ENCODE data around the gene MT1F. TPM values are rescaled to one million over a fixed set of nuclear protein-coding genes. Genes with fewer than 3 reads are reported as not detected.

The MT1F gene
- total RNA-seq (2014; rRNA removed) (15.2 and 27.3 TPM in 2 replicates), Bru-seq, nascent RNA (percentile 46 among the genes with signal in this experiment), BruChase-seq, experiment 1, labeled RNA remaining after a 6-hour chase (percentile 75 among the genes with signal in this experiment), BruChase-seq, experiment 2, labeled RNA remaining after a 2-hour chase (percentile 59 among the genes with signal in this experiment)
- long read RNA-seq, partial matches to known transcripts: 0 of 3 reads
- long read RNA-seq, other reads (novel, unspliced or antisense): 0 of 3 reads

DNA sequence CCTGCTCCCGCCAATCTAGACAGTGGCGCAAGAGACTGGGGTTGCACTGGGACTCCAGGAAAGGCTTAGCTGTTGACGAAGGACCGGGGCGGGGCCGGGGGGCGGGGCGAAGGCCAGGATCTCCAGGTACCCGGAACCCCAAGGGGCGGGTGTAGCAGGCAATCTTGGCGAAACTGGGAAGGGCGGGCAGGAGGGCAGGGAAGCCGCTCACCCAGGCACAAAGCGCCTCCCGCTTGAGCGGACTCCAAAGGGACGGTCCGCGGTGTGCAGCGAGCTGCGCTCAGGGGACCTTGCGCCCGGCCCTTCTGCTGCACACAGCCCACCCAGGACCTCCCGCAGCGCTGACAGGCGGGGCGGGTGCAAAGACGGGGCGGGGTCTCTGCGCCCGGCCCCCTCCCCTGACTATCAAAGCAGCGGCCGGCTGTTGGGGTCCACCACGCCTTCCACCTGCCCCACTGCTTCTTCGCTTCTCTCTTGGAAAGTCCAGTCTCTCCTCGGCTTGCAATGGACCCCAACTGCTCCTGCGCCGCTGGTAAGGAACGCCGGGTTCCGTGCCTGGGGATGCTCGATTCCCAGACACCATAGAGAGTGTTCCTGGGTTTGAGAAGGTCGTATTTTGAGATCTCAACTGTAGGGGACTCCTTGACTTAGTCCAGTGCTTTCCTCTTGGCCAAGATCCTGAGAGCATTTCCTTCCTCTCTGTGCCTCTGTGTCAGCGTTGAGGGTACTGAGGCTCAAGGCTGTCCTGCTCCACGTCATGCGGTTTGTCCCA lies at the start of gene MT1F:
Gene MT1F (plus strand): TSS at position 405 of the 772 bp plus-strand sequence. CDS start 100 bp downstream, at position 505.
- ATAC-seq (peak; percentile 94), DNase-seq (peak; percentile 76)
- intact Hi-C loops (cut with micrococcal nuclease): loop anchor here (10.0 kb wide), 1 partner anchor 53 kb away; the partner anchor contains the start of gene MT2A
- Histone ChIP-seq H2AFZ (ENCODE audit: low read length) (peak within 1 kb of the TSS; percentile 94), H3K9me2 (replicated peaks; ENCODE audit: low read length) (no peaks in the 10 kb centered on the region), H3K9ac (ENCODE audit: low read length) (peak within 1 kb of the TSS; percentile 51), H3K4me3 (ENCODE audit: low read length) (peak within 1 kb of the TSS; percentile 83), H3K9me3 (ENCODE audit: low read length) (no peaks in the 10 kb centered on the region), H3K27ac (ENCODE audit: low read length) (0 out of 2 replicates have a peak within 1 kb of the TSS, but pooled peaks have one; percentile 1), H3K27me3 (ENCODE audit: low read length) (no peaks in the 10 kb centered on the region), H3K79me2 (ENCODE audit: low read length) (no peaks in the 10 kb centered on the region), H3K36me3 (ENCODE audit: low read depth, low read length) (no peaks in the 10 kb centered on the region), H4K20me1 (ENCODE audit: low read length) (no peaks in the 10 kb centered on the region), H3F3A (ENCODE audit: low read length, unreplicated experiment) (no peaks in the 10 kb centered on the region), H3K4me2 (ENCODE audit: low read length) (peak within 1 kb of the TSS; percentile 98), H3K4me1 (ENCODE audit: insufficient read depth, low read length) (peaks cover 9% of the 10 kb centered on the region; the same call in 1 of the 2 replicates)
- no peak for TF ChIP-seq EZH2 (IDR thresholded peaks at IDR 0.05; ENCODE audit: low read length, unreplicated experiment)
- TF ChIP-seq, protein P1, sequence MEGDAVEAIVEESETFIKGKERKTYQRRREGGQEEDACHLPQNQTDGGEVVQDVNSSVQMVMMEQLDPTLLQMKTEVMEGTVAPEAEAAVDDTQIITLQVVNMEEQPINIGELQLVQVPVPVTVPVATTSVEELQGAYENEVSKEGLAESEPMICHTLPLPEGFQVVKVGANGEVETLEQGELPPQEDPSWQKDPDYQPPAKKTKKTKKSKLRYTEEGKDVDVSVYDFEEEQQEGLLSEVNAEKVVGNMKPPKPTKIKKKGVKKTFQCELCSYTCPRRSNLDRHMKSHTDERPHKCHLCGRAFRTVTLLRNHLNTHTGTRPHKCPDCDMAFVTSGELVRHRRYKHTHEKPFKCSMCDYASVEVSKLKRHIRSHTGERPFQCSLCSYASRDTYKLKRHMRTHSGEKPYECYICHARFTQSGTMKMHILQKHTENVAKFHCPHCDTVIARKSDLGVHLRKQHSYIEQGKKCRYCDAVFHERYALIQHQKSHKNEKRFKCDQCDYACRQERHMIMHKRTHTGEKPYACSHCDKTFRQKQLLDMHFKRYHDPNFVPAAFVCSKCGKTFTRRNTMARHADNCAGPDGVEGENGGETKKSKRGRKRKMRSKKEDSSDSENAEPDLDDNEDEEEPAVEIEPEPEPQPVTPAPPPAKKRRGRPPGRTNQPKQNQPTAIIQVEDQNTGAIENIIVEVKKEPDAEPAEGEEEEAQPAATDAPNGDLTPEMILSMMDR (conservative IDR thresholded peaks at IDR 0.05; ENCODE audit: low read depth, low read length): no peak
- TF ChIP-seq EZH2phosphoT487 (IDR thresholded peaks at IDR 0.05; ENCODE audit: borderline replicate concordance, low read length): no peak
- ChIA-PET POLR2A (ENCODE audit: unreplicated experiment) (interaction anchor here (0.6 kb wide), 1 partner anchor 54 kb away, joined by 9 read pairs; no protein-coding TSS in a partner anchor), CTCF (interaction anchor here (0.6 to 0.7 kb wide), 3 partner anchors 48 to 206 kb away, joined by 3 to 6 read pairs (median 5); partner anchors contain the start of genes NUDT21 and OGFOD1)
- BruUV-seq (replicated peaks): TSS peak; percentile 80

DNA sequence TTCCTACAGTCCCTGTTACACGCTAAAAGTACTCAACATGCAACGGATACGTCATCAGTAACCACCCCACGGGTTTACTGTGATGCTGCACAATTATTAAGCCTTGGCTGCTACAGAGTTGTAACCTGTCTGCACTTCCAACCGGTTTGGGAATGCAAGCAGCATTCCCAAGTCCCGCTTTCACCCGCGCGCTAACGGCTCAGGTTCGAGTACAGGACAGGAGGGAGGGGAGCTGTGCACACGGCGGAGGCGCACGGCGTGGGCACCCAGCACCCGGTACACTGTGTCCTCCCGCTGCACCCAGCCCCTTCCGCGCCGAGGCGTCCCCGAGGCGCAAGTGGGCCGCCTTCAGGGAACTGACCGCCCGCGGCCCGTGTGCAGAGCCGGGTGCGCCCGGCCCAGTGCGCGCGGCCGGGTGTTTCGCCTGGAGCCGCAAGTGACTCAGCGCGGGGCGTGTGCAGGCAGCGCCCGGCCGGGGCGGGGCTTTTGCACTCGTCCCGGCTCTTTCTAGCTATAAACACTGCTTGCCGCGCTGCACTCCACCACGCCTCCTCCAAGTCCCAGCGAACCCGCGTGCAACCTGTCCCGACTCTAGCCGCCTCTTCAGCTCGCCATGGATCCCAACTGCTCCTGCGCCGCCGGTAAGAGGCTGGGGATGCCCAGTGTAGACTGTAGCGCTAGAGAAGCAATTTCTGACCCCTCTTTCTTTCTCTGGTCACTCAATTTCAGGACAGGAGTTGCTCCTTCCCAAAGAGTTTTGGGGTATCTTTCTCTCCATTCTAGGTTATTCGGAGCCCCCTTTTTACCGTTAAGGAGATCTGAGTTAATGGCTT lies 49.5 kb upstream of the MT1F start, which contains the start of gene MT2A:
Gene MT2A (plus strand): TSS at position 542 of the 833 bp plus-strand sequence. CDS start 72 bp downstream, at position 614.
- ATAC-seq: peak; percentile 48
- peaks cover 16% of the 10 kb centered on the region for H3K79me2 ChIP-seq (ENCODE audit: low read length)
- DNase-seq: peak; percentile 93
- H3K36me3 ChIP-seq (ENCODE audit: low read depth, low read length): no peaks in the 10 kb centered on the region
- H3K27ac ChIP-seq (ENCODE audit: low read length): peak within 1 kb of the TSS; percentile 82
- no peaks in the 10 kb centered on the region for H3K9me2 ChIP-seq (replicated peaks; ENCODE audit: low read length)
- no peaks in the 10 kb centered on the region for H3K9me3 ChIP-seq (ENCODE audit: low read length)
- H3K4me2 ChIP-seq (ENCODE audit: low read length): peak within 1 kb of the TSS; percentile 93
- intact Hi-C loops (cut with micrococcal nuclease): loop anchor here (5.0 to 10.0 kb wide), 3 partner anchors 47 to 179 kb away; partner anchors contain the start of genes MT1B, MT1F and MT1X
- ChIA-PET POLR2A (ENCODE audit: unreplicated experiment) (interaction anchor here (0.6 kb wide), 1 partner anchor 382 kb away, joined by 3 read pairs; no protein-coding TSS in a partner anchor), CTCF (interaction anchor here (0.9 kb wide), 1 partner anchor 94 kb away, joined by 3 read pairs; no protein-coding TSS in a partner anchor)
- no peak within 1 kb of the TSS for H2AFZ ChIP-seq (ENCODE audit: low read length)
- BruUV-seq (replicated peaks): no TSS peak
- H3K4me1 ChIP-seq (ENCODE audit: insufficient read depth, low read length): peaks cover 71% of the 10 kb centered on the region
- peak within 1 kb of the TSS; percentile 76 for H3K9ac ChIP-seq (ENCODE audit: low read length)
- peaks cover 14% of the 10 kb centered on the region for H3F3A ChIP-seq (ENCODE audit: low read length, unreplicated experiment)
- H3K27me3 ChIP-seq (ENCODE audit: low read length): no peaks in the 10 kb centered on the region
- peak within 1 kb of the TSS; percentile 90 for H3K4me3 ChIP-seq (ENCODE audit: low read length)
- H4K20me1 ChIP-seq (ENCODE audit: low read length): no peaks in the 10 kb centered on the region
- no peak for TF ChIP-seq EZH2 (IDR thresholded peaks at IDR 0.05; ENCODE audit: low read length, unreplicated experiment)
- peak; percentile 95 for TF ChIP-seq EZH2phosphoT487 (IDR thresholded peaks at IDR 0.05; ENCODE audit: borderline replicate concordance, low read length)
